ENCODE measurements around the gene ZNF41. TPM values are rescaled to one million over a fixed set of nuclear protein-coding genes. Genes with fewer than 3 reads are reported as not detected.
"Not testable (repeated sequence)": the region's sequence is repeated elsewhere in the genome, so short reads cannot be mapped to it uniquely, and the experiment has no call there.

Gene ZNF41
- total RNA-seq, 1 experiment from 2014 or later: 6.6 TPM

- Histone ChIP-seq H3K4me1 (no peaks in the 10 kb centered on the region), H3K4me3 (ENCODE audit: low read depth, low read length) (no peak overlapping the region), H3K27me3 (replicated peaks; ENCODE audit: control insufficient read depth, insufficient read depth, low read length) (no peaks in the 10 kb centered on the region), H3K9me3 (no peaks in the 10 kb centered on the region), H3K36me3 (ENCODE audit: control insufficient read depth, insufficient read depth, low read length) (no peaks in the 10 kb centered on the region)
- BruUV-seq (replicated peaks): no TSS peak
- intact Hi-C loops (cut with micrococcal nuclease; ENCODE audit: unreplicated experiment): no loop called here
- no peaks in the 10 kb centered on the region for H3K27me3 Mint-ChIP-seq (ENCODE audit: insufficient read depth, unreplicated experiment)
- H3K36me3 Mint-ChIP-seq (ENCODE audit: insufficient read depth, unreplicated experiment): peaks cover 9% of the 10 kb centered on the region
- ChIA-PET CTCF (no interaction called here), POLR2A (no interaction called here)
- H3K9me3 Mint-ChIP-seq (ENCODE audit: unreplicated experiment): no peaks in the 10 kb centered on the region
- H3K4me1 Mint-ChIP-seq (ENCODE audit: low read depth, unreplicated experiment): no peaks in the 10 kb centered on the region
- no peak overlapping the region for H3K27ac Mint-ChIP-seq (ENCODE audit: unreplicated experiment)
- DNase-seq: peak in 1 of 2 experiments; percentile 4
- TF ChIP-seq, protein P1, sequence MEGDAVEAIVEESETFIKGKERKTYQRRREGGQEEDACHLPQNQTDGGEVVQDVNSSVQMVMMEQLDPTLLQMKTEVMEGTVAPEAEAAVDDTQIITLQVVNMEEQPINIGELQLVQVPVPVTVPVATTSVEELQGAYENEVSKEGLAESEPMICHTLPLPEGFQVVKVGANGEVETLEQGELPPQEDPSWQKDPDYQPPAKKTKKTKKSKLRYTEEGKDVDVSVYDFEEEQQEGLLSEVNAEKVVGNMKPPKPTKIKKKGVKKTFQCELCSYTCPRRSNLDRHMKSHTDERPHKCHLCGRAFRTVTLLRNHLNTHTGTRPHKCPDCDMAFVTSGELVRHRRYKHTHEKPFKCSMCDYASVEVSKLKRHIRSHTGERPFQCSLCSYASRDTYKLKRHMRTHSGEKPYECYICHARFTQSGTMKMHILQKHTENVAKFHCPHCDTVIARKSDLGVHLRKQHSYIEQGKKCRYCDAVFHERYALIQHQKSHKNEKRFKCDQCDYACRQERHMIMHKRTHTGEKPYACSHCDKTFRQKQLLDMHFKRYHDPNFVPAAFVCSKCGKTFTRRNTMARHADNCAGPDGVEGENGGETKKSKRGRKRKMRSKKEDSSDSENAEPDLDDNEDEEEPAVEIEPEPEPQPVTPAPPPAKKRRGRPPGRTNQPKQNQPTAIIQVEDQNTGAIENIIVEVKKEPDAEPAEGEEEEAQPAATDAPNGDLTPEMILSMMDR (IDR thresholded peaks at IDR 0.05; ENCODE audit: insufficient read depth in 1 of 2, low read depth in 1 of 2, low read length in 1 of 2, severe bottlenecking in 1 of 2, unreplicated experiment in 1 of 2): no peak
- H3K4me3 Mint-ChIP-seq (ENCODE audit: unreplicated experiment): no peak overlapping the region
These were observed 15.4 kb upstream of the ZNF41 start for GRCh38 chrX:47498411-47498810.

DNA sequence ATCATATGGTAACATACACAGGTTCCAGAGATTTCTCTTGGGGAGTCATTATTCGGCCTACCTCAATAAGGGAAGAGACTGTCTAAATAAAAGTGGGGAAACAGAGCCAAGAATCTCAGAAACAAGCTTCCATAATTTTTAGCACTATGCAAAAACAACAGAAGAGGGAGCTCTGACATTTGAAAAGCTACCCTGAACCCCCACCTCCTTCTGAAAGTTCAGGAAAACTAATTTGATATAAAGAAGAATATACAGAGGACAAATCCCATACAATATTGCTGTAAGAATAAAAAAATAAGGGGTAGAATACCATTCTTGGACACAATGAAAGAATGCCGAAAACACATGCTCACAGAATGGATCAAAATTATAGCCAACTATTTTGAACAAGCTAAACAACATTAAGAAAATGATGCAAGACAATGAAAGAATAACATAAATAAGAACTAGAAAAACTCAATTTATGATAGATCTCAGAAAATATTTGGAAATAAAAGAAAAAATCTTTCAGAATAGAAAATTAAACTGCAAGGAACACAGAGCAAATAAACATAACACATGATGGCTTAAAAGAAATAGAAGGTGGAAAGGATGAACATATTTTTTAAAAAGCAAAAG is 14.4 kb upstream of the ZNF41 start:
- Histone ChIP-seq H3K9me3 (no peaks in the 10 kb centered on the region), H3K36me3 (ENCODE audit: control insufficient read depth, insufficient read depth, low read length) (no peaks in the 10 kb centered on the region), H3K27me3 (replicated peaks; ENCODE audit: control insufficient read depth, insufficient read depth, low read length) (no peaks in the 10 kb centered on the region), H3K4me1 (no peaks in the 10 kb centered on the region), H3K4me3 (ENCODE audit: low read depth, low read length) (no peak overlapping the region)
- Mint-ChIP-seq H3K27ac (ENCODE audit: unreplicated experiment) (no peak overlapping the region), H3K9me3 (ENCODE audit: unreplicated experiment) (no peaks in the 10 kb centered on the region), H3K4me1 (ENCODE audit: low read depth, unreplicated experiment) (no peaks in the 10 kb centered on the region), H3K27me3 (ENCODE audit: insufficient read depth, unreplicated experiment) (no peaks in the 10 kb centered on the region), H3K36me3 (ENCODE audit: insufficient read depth, unreplicated experiment) (peaks cover 9% of the 10 kb centered on the region), H3K4me3 (ENCODE audit: unreplicated experiment) (no peak overlapping the region)
- no TSS peak for BruUV-seq (replicated peaks)
- DNase-seq: no peak
- CTCF ChIA-PET: interaction anchor here (0.6 to 1.3 kb wide), 3 partner anchors 26 to 254 kb away, joined by 5 to 10 read pairs (median 6); no protein-coding TSS in a partner anchor
- intact Hi-C loops (cut with micrococcal nuclease; ENCODE audit: unreplicated experiment): no loop called here
- TF ChIP-seq, protein P1 (IDR thresholded peaks at IDR 0.05; ENCODE audit: insufficient read depth in 1 of 2, low read depth in 1 of 2, low read length in 1 of 2, severe bottlenecking in 1 of 2, unreplicated experiment in 1 of 2): peak in 1 of 2 experiments; percentile 42
- POLR2A ChIA-PET: no interaction called here

DNA sequence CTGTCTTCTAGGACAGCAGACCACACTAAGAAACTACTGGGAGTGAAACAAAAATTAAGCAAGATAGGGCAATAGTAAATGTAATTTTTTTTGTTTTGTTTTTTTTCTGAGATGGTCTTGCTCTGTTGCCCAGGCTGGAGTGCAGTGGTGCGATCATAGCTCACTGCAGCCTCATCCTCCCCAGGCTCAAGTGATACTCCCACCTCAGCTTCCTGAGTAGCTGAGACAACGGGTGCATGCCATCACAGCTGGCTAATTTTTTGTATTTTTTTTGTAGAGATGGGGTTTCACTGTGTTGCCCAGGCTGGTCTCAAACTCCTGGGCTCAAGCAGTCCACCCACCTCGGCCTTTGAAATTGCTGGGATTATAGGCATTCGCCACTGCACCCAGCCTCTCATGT is 9.1 kb upstream of the ZNF41 start:
- H3K9me3 Mint-ChIP-seq (ENCODE audit: unreplicated experiment); H3K9me3 ChIP-seq; H3K4me1 Mint-ChIP-seq (ENCODE audit: low read depth, unreplicated experiment); CTCF ChIA-PET; H3K27ac Mint-ChIP-seq (ENCODE audit: unreplicated experiment); H3K4me3 Mint-ChIP-seq (ENCODE audit: unreplicated experiment); H3K36me3 Mint-ChIP-seq (ENCODE audit: insufficient read depth, unreplicated experiment); H3K27me3 ChIP-seq (replicated peaks; ENCODE audit: control insufficient read depth, insufficient read depth, low read length); POLR2A ChIA-PET; BruUV-seq (replicated peaks); DNase-seq; H3K4me3 ChIP-seq (ENCODE audit: low read depth, low read length); H3K36me3 ChIP-seq (ENCODE audit: control insufficient read depth, insufficient read depth, low read length); H3K27me3 Mint-ChIP-seq (ENCODE audit: insufficient read depth, unreplicated experiment); intact Hi-C loops (cut with micrococcal nuclease; ENCODE audit: unreplicated experiment); H3K4me1 ChIP-seq: not testable (repeated sequence)
